HepG2 (cell line): ENCODE data around the gene SLC39A1. TPM values are rescaled to one million over a fixed set of nuclear protein-coding genes. Genes with fewer than 3 reads are reported as not detected.

Source experiments
- DMAP1 ChIP-seq: IDR thresholded peaks from 2 replicates; pipeline ENCODE4 v1.6.1; 2016
- EHMT2 ChIP-seq: fragments of 200-600 bp; sonication (generic); IDR thresholded peaks from 2 replicates; pipeline ENCODE4 v1.7.0; 2017; ENCODE audit warnings: antibody characterized with exemption, low read depth, low read length, borderline replicate concordance
- FOXM1 ChIP-seq: sonication (generic); formaldehyde crosslinking; IDR thresholded peaks from 2 replicates; pipeline ENCODE4 v1.5.0; 2020; ENCODE audit warnings: missing genetic modification reagents
- GTF3A ChIP-seq: sonication (generic); formaldehyde crosslinking; conservative IDR thresholded peaks from 2 replicates; pipeline ENCODE4 v1.4.0; 2020; ENCODE audit warnings: mild to moderate bottlenecking, missing genetic modification reagents
- IKZF5 ChIP-seq: IDR thresholded peaks from 2 replicates; pipeline ENCODE4 v1.6.1; 2018; ENCODE audit warnings: missing genetic modification reagents, mild to moderate bottlenecking, missing compliant biosample characterization
- JUN ChIP-seq: sonication (generic); formaldehyde crosslinking; IDR thresholded peaks from 2 replicates; pipeline ENCODE4 v1.4.0; 2020; ENCODE audit warnings: mild to moderate bottlenecking, missing genetic modification reagents
- MIER3 ChIP-seq: IDR thresholded peaks from 2 replicates; pipeline ENCODE4 v1.6.1; 2016; ENCODE audit warnings: missing compliant biosample characterization, borderline replicate concordance
- PAXIP1 ChIP-seq: sonication (generic); formaldehyde crosslinking; conservative IDR thresholded peaks from 2 replicates; pipeline ENCODE4 v1.4.0; 2020; ENCODE audit warnings: mild to moderate bottlenecking, missing genetic modification reagents, moderate library complexity
- RNF2 ChIP-seq: fragments of 450-650 bp; conservative IDR thresholded peaks from 2 replicates; pipeline ENCODE4 v1.6.1; 2016; ENCODE audit warnings: low read depth
- SMARCE1 ChIP-seq: fragments of 450-650 bp; IDR thresholded peaks from 2 replicates; pipeline ENCODE4 v1.6.1; 2017; ENCODE audit warnings: borderline replicate concordance
- TGIF2 ChIP-seq: IDR thresholded peaks from 2 replicates; pipeline ENCODE4 v1.6.1; 2016; ENCODE audit warnings: control low read depth, missing compliant biosample characterization
- THAP11 ChIP-seq: IDR thresholded peaks from 2 replicates; pipeline ENCODE4 v1.6.1; 2016; ENCODE audit warnings: missing biosample characterization, missing genetic modification reagents
- TRIM24 ChIP-seq: sonication (generic); formaldehyde crosslinking; IDR thresholded peaks from 2 replicates; pipeline ENCODE4 v1.8.0; 2022; ENCODE audit warnings: mild to moderate bottlenecking, missing genetic modification reagents
- UBTF ChIP-seq: sonication (generic); formaldehyde crosslinking; IDR thresholded peaks from 2 replicates; pipeline ENCODE4 v1.4.0; 2020; ENCODE audit warnings: mild to moderate bottlenecking, missing genetic modification reagents
- ZBTB2 ChIP-seq: sonication (generic); formaldehyde crosslinking; IDR thresholded peaks from 2 replicates; pipeline ENCODE4 v1.8.0; 2022; ENCODE audit warnings: low read depth, missing genetic modification reagents
- ZBTB39 ChIP-seq: sonication (generic); formaldehyde crosslinking; IDR thresholded peaks from 2 replicates; pipeline ENCODE4 v1.5.0; 2020; ENCODE audit warnings: missing genetic modification reagents
- ZFP1 ChIP-seq: IDR thresholded peaks from 2 replicates; pipeline ENCODE4 v1.6.1; 2016
- ZNF17 ChIP-seq: sonication (generic); formaldehyde crosslinking; IDR thresholded peaks from 2 replicates; pipeline ENCODE4 v1.5.0; 2020; ENCODE audit warnings: mild to moderate bottlenecking, missing genetic modification reagents
- ZNF24 ChIP-seq: fragments of 450-650 bp; IDR thresholded peaks from 2 replicates; pipeline ENCODE4 v1.6.1; 2017; ENCODE audit warnings: antibody characterized with exemption, mild to moderate bottlenecking
- ZNF607 ChIP-seq: sonication (generic); formaldehyde crosslinking; IDR thresholded peaks from 2 replicates; pipeline ENCODE4 v1.5.1; 2020; ENCODE audit warnings: missing genetic modification reagents, mild to moderate bottlenecking, borderline replicate concordance
- ZNF615 ChIP-seq: sonication (generic); formaldehyde crosslinking; IDR thresholded peaks from 2 replicates; pipeline ENCODE4 v1.5.0; 2020; ENCODE audit warnings: mild to moderate bottlenecking, missing genetic modification reagents, borderline replicate concordance
- polyA plus RNA-seq, 8 experiments: library from polyadenylated mRNA; depleted of rRNA in 3 of 8; stranded (reverse) in 7 of 8; unstranded in 1 of 8; fragments of >200 nt; fragmentation: Illumina TruSeq in 4 of 8; extraction: Trizol in 4 of 8; gene quantifications; 2 replicates each; pipeline versions ENCODE4 v1.2.1 to v1.2.3, GENCODE V29; 2011 to 2016; ENCODE audit warnings: low read depth in 4 of 8, missing spikeins in 1 of 8, mixed read lengths in 1 of 8; ENCODE audit not compliant: insufficient read depth in 1 of 8
- total RNA-seq, 5 experiments: library from RNA; depleted of rRNA; stranded (reverse); fragments of >200 nt; fragmentation: Illumina TruSeq; extraction: Trizol; gene quantifications; 2 replicates each; pipeline ENCODE4 v1.2.3, GENCODE V29; 2016; ENCODE audit warnings: low read depth in 1 of 5

The SLC39A1 gene
- total and polyA plus RNA-seq, 2 of the 13 experiments (the other 11 are each of a cell fraction or from before 2014, with no cell fraction given), result 71.2 to 78.4 TPM

GRCh38 chr1:153953859-153954365 lies 9.4 kb downstream of the SLC39A1 start (continued):
- TF ChIP-seq GTF3A (CRISPR knock-in tag) (no peak), EHMT2 (peak; percentile 86; the same call in 1 of the 2 replicates), UBTF (CRISPR knock-in tag) (peak; percentile 34), ZNF615 (no peak), TGIF2 (CRISPR knock-in tag) (0 out of 2 replicates have a peak, but pooled peaks have one; percentile 28), IKZF5 (CRISPR knock-in tag) (peak; percentile 53; the same call in 1 of the 2 replicates), ZNF607 (CRISPR knock-in tag) (no peak), ZNF24 (no peak), ZBTB2 (no peak), SMARCE1 (no peak), JUN (CRISPR knock-in tag) (no peak), ZNF17 (CRISPR knock-in tag) (no peak), PAXIP1 (CRISPR knock-in tag) (peak; percentile 94), MIER3 (CRISPR knock-in tag) (peak; percentile 61; the same call in 1 of the 2 replicates), ZFP1 (CRISPR knock-in tag) (no peak), THAP11 (CRISPR knock-in tag) (peak; percentile 80), TRIM24 (CRISPR knock-in tag) (no peak), RNF2 (no peak), FOXM1 (CRISPR knock-in tag) (no peak), ZBTB39 (no peak), DMAP1 (CRISPR knock-in tag) (0 out of 2 replicates have a peak, but pooled peaks have one; percentile 48)
